ENCODE measurements around the gene HLA-A. TPM values are rescaled to one million over a fixed set of nuclear protein-coding genes. Genes with fewer than 3 reads are reported as not detected.
"Not testable (repeated sequence)": the region's sequence is repeated elsewhere in the genome, so short reads cannot be mapped to it uniquely, and the experiment has no call there.

The HLA-A gene
- total RNA-seq, 3 donors from 2014 or later: 1,247 to 1,756 (median 1,527) TPM

DNA sequence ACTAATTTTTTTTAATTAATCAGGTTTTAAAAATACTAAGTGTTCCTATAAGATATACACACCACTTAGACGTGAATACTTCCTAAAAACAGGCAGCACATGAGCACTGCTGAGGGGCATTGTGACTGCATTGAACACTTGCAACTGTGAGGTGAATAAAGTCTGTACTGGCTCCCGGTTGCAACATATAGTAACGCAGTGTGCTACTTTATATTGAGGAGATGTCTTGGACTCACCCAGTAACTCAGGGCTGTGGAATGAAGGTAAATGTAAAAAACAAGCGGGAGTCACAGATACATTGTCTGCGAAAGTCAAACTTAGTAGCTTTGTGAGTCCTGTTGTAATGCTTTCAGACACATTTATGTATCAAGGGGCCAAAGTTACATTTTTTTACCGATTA lies 17.0 kb upstream of the HLA-A start:
- Mint-ChIP-seq H3K36me3 (ENCODE audit: insufficient read depth) (peaks cover 17% of the 10 kb centered on the region), H3K9me3 (no peaks in the 10 kb centered on the region), H3K4me1 (ENCODE audit: low read depth) (peaks cover 46% of the 10 kb centered on the region), H3K27me3 (ENCODE audit: low read depth) (no peaks in the 10 kb centered on the region), H3K4me3 (peak overlapping the region; percentile 85)
- ATAC-seq (no peak), DNase-seq (no peak)

DNA sequence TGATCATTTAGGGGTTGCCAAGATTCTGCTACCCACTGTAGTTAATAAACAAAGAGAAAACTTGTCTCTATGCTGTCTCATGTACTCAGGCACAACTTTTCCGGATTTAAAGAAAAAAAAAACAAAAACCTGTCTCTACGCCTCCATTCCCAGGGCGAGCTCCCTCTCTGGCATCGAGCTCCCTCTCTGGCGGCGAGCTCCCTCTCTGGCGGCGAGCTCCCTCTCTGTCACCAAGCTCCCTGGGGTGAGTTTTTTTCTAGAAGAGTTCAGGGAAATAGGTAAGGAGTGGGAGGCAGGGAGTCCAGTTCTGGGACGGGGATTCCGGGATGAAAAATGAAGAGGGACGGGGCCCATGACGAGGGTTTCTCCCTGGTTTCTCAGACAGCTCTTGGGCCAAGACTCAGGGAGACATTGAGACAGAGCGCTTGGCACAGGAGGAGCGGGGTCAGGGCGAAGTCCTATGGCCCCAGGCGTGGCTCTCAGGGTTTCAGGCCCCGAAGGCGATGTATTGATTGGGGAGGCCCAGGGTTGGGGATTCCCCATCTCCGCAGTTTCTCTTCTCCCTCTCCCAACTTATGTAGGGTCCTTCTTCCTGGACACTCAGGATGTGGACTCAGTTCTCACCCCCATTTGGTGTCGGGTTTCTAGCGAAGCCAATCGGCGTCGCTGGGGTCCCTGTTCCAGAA lies 16.5 kb upstream of the HLA-A start:
- Mint-ChIP-seq H3K4me1 (ENCODE audit: low read depth) (peaks cover 46% of the 10 kb centered on the region), H3K4me3 (peak overlapping the region; percentile 85), H3K27me3 (ENCODE audit: low read depth) (no peaks in the 10 kb centered on the region), H3K9me3 (no peaks in the 10 kb centered on the region), H3K36me3 (ENCODE audit: insufficient read depth) (peaks cover 21% of the 10 kb centered on the region)
- DNase-seq (no peak), ATAC-seq (no peak)

DNA sequence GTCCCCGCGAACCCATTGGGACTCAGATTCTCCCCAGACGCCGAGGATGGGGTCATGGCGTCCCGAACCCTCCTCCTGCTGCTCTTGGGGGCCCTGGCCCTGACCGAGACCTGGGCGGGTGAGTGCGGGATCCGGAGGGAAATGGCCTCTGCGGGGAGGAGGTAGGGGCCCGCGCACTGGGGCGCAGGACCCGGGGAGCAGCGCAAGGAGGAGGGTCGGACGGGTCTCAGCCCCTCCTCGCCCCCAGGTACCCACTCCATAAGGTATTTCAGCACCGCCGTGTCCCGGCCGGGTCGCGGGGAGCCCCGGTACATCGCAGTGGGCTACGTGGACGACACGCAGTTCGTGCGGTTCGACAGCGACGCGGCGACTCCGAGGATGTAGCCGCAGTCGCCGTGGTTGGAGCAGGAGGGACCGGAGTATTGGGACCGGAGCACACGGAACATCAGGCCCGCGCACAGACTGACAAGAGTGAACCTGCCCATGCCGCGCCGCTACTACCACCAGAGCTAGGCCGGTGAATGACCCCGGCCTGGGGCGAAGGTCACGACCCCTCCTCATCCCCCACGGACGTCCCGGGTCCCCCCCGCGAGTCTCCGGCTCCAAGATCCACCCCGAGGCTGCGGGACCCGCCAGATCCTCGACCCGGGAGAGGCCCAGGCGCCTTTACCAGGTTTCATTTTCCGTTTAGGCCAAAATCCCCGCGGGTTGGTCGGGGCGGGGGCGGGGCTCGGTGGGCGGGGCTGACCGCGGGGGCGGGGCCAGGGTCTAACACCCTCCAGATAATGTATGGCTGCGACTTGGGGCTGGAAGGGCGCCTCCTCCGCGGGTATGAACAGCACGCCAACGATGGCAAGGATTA lies 15.7 kb upstream of the HLA-A start:
- DNase-seq (peak; percentile 68), ATAC-seq (peak; percentile 85 to 92)
- H3K36me3 Mint-ChIP-seq (ENCODE audit: insufficient read depth): peaks cover 23% of the 10 kb centered on the region
- H3K27me3 Mint-ChIP-seq (ENCODE audit: low read depth): no peaks in the 10 kb centered on the region
- H3K4me3 Mint-ChIP-seq: peak overlapping the region; percentile 85
- no peaks in the 10 kb centered on the region for H3K9me3 Mint-ChIP-seq
- peaks cover 46% of the 10 kb centered on the region for H3K4me1 Mint-ChIP-seq (ENCODE audit: low read depth)

- no peaks in the 10 kb centered on the region for H3K27me3 Mint-ChIP-seq (ENCODE audit: low read depth)
- ATAC-seq (no peak), DNase-seq (no peak)
- H3K4me3 Mint-ChIP-seq: peak overlapping the region; percentile 85
- no peaks in the 10 kb centered on the region for H3K9me3 Mint-ChIP-seq
- H3K4me1 Mint-ChIP-seq (ENCODE audit: low read depth): peaks cover 46% of the 10 kb centered on the region
- peaks cover 21% of the 10 kb centered on the region for H3K36me3 Mint-ChIP-seq (ENCODE audit: insufficient read depth)
Measured at GRCh38 chr6:29927275-29927569, 15.1 kb upstream of the HLA-A start.

- Mint-ChIP-seq H3K36me3 (ENCODE audit: insufficient read depth) (peaks cover 21% of the 10 kb centered on the region), H3K4me1 (ENCODE audit: low read depth) (peaks cover 46% of the 10 kb centered on the region), H3K27me3 (ENCODE audit: low read depth) (no peaks in the 10 kb centered on the region), H3K9me3 (no peaks in the 10 kb centered on the region), H3K4me3 (peak overlapping the region; percentile 85)
- DNase-seq (no peak), ATAC-seq (no peak)
Measured at GRCh38 chr6:29927841-29928388, 14.4 kb upstream of the HLA-A start.

DNA sequence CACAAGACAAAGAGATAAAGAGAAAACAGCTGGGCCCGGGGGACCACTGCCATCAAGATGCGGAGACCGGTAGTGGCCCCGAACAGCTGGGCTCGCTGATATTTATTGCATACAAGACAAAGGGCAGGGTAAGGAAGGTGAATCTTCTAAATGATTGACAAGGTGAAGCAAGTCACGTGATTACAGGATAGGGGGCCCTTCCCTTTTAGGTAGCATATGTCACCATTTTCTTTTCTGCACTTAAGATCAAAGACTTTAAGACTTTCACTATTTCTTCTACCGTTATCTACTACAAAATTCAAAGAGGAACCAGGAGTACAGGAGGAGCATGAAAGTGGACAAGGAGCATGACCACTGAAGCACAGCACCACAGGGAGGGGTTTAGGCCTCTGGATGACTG lies 12.3 kb upstream of the HLA-A start:
- H3K9me3 Mint-ChIP-seq, ATAC-seq: not testable (repeated sequence)

GRCh38 chr6:29933955-29934354 lies 8.4 kb upstream of the HLA-A start:
- no peaks in the 10 kb centered on the region for H3K9me3 Mint-ChIP-seq
- H3K36me3 Mint-ChIP-seq (ENCODE audit: insufficient read depth): peaks cover 23% of the 10 kb centered on the region
- ATAC-seq: no peak
- no peak overlapping the region for H3K4me3 Mint-ChIP-seq
- H3K4me1 Mint-ChIP-seq (ENCODE audit: low read depth): peaks cover 6% of the 10 kb centered on the region
- no peak for DNase-seq
- no peaks in the 10 kb centered on the region for H3K27me3 Mint-ChIP-seq (ENCODE audit: low read depth)

More for the DNA sequence above, 12.3 kb upstream of the HLA-A start:
- not testable (repeated sequence) for H3K27me3 Mint-ChIP-seq (ENCODE audit: low read depth); DNase-seq; H3K4me3 Mint-ChIP-seq
- H3K4me1 Mint-ChIP-seq (ENCODE audit: low read depth): peaks cover 34% of the 10 kb centered on the region
- peaks cover 23% of the 10 kb centered on the region for H3K36me3 Mint-ChIP-seq (ENCODE audit: insufficient read depth)

DNA sequence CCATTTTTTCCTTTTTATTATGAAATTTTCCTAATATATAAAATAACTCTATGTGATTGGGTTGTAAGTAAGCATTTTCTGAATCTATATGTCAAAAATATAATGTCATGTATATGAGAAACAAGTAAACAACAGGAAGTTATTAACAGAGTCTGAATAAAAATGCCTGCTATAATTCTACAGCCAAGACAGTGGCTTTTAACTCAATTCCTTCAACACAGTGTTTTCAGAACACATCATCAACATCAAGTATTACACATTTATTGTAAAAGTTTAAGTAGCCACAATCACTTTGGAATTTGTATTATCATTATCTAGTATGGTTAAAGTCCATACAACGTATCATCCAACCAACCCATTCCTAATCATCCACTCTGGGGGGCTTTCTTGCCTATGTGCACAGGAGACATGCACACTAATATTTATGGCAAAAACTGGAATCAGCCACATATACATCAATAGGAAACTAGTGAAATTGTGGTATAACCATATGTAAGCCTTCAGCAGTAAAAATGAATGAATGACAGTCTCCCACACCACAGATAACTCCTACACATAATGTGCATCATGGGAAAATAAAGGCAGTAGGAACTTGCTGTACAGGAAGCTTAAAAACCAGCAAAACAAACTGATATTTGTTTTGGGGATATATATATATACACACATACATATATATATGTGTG lies 6.9 kb upstream of the HLA-A start:
- DNase-seq (no peak), ATAC-seq (peak in 1 of 2 donors; percentile 66)
- Mint-ChIP-seq H3K36me3 (ENCODE audit: insufficient read depth) (peaks cover 12% of the 10 kb centered on the region), H3K4me3 (no peak overlapping the region), H3K27me3 (ENCODE audit: low read depth) (no peaks in the 10 kb centered on the region), H3K4me1 (ENCODE audit: low read depth) (peaks cover 4% of the 10 kb centered on the region), H3K9me3 (no peaks in the 10 kb centered on the region)

- H3K4me3 Mint-ChIP-seq: no peak overlapping the region
- ATAC-seq (no peak), DNase-seq (no peak)
- H3K36me3 Mint-ChIP-seq (ENCODE audit: insufficient read depth): peaks cover 17% of the 10 kb centered on the region
- H3K9me3 Mint-ChIP-seq: no peaks in the 10 kb centered on the region
- no peaks in the 10 kb centered on the region for H3K27me3 Mint-ChIP-seq (ENCODE audit: low read depth)
- H3K4me1 Mint-ChIP-seq (ENCODE audit: low read depth): peaks cover 15% of the 10 kb centered on the region
Measured at GRCh38 chr6:29938746-29939508, 3.4 kb upstream of the HLA-A start.

DNA sequence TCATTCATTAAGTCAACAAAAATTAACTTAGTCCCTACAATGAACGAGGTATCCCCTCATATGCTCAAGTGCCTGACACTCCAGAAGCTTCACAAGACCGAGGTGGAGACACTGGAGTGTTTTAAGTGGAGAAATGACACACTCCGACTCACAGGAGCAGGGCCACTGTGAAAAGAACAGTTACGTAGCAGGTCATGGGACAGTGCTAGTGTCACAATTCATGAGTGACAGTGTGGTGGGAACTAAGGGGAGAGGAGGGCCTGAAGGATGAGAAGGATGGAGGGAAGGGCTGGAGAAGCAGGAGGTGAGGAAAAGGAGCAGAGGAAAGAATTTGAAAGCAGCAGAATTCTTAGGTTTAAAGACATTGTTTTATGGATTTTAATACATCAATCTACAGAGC lies 1.3 kb upstream of the HLA-A start:
- peaks cover 30% of the 10 kb centered on the region for H3K36me3 Mint-ChIP-seq (ENCODE audit: insufficient read depth)
- DNase-seq: no peak

DNA sequence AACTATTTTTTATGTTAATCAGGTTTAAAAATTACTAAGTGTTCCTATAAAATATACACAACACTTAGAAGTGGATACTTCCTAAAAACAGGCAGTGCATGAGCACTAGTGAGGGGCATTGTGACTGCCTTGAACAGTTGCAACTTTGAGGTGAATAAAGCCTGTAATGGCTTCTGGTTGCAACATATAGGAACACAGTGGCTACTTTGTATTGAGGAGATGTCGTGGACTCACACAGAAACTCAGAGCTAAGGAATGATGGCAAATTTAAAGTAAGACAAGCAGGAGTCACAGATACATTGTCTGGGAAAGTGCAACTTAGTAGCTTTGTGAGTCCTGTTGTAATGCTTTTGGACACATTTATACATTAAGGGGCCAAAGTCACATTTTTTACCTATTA lies 861 bp upstream of the HLA-A start:
- Mint-ChIP-seq H3K4me3 (peak overlapping the region; percentile 95), H3K36me3 (ENCODE audit: insufficient read depth) (peaks cover 35% of the 10 kb centered on the region), H3K9me3 (no peaks in the 10 kb centered on the region), H3K27me3 (ENCODE audit: low read depth) (no peaks in the 10 kb centered on the region), H3K4me1 (ENCODE audit: low read depth) (peaks cover 34% of the 10 kb centered on the region)
- ATAC-seq (no peak), DNase-seq (no peak)

More for the DNA sequence above, 1.3 kb upstream of the HLA-A start:
- Mint-ChIP-seq H3K27me3 (ENCODE audit: low read depth) (no peaks in the 10 kb centered on the region), H3K9me3 (no peaks in the 10 kb centered on the region), H3K4me3 (peak overlapping the region; percentile 95), H3K4me1 (ENCODE audit: low read depth) (peaks cover 29% of the 10 kb centered on the region)
- no peak for ATAC-seq

GRCh38 chr6:29941916-29942274 lies 437 bp upstream of the HLA-A start:
- Mint-ChIP-seq H3K4me1 (ENCODE audit: low read depth) (peaks cover 38% of the 10 kb centered on the region), H3K9me3 (no peaks in the 10 kb centered on the region), H3K4me3 (peak overlapping the region; percentile 95), H3K36me3 (ENCODE audit: insufficient read depth) (peaks cover 39% of the 10 kb centered on the region), H3K27me3 (ENCODE audit: low read depth) (no peaks in the 10 kb centered on the region)
- DNase-seq: no peak
- ATAC-seq: no peak

DNA sequence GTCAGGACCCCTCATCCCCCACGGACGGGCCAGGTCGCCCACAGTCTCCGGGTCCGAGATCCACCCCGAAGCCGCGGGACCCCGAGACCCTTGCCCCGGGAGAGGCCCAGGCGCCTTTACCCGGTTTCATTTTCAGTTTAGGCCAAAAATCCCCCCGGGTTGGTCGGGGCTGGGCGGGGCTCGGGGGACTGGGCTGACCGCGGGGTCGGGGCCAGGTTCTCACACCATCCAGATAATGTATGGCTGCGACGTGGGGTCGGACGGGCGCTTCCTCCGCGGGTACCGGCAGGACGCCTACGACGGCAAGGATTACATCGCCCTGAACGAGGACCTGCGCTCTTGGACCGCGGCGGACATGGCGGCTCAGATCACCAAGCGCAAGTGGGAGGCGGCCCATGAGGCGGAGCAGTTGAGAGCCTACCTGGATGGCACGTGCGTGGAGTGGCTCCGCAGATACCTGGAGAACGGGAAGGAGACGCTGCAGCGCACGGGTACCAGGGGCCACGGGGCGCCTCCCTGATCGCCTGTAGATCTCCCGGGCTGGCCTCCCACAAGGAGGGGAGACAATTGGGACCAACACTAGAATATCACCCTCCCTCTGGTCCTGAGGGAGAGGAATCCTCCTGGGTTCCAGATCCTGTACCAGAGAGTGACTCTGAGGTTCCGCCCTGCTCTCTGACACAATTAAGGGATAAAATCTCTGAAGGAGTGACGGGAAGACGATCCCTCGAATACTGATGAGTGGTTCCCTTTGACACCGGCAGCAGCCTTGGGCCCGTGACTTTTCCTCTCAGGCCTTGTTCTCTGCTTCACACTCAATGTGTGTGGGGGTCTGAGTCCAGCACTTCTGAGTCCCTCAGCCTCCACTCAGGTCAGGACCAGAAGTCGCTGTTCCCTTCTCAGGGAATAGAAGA lies 978 bp downstream of the HLA-A start:
- Mint-ChIP-seq H3K4me3 (peak overlapping the region; percentile 95), H3K4me1 (ENCODE audit: low read depth) (peaks cover 45% of the 10 kb centered on the region), H3K27me3 (ENCODE audit: low read depth) (no peaks in the 10 kb centered on the region), H3K36me3 (ENCODE audit: insufficient read depth) (peaks cover 42% of the 10 kb centered on the region), H3K9me3 (no peaks in the 10 kb centered on the region)
- ATAC-seq: peak; percentile 2 to 3
- DNase-seq: peak; percentile 33
